GM18870 (cell line): ENCODE results near the gene SLC44A4.
"Not testable (repeated sequence)": the region's sequence is repeated elsewhere in the genome, so short reads cannot be mapped to it uniquely, and the experiment has no call there.

Experiments used
- ATAC-seq: cut with Tn5 transposase; IDR thresholded peaks from one replicate; pipeline ENCODE4 v1.9.1; 2021; ENCODE audit warnings: moderate library complexity; ENCODE audit not compliant: unreplicated experiment

SLC44A4 gene

GRCh38 chr6:31860349-31860748 lies 18.4 kb downstream of the SLC44A4 start:
- no peak for ATAC-seq

GRCh38 chr6:31859923-31860322 lies 18.9 kb downstream of the SLC44A4 start:
- no peak for ATAC-seq

DNA sequence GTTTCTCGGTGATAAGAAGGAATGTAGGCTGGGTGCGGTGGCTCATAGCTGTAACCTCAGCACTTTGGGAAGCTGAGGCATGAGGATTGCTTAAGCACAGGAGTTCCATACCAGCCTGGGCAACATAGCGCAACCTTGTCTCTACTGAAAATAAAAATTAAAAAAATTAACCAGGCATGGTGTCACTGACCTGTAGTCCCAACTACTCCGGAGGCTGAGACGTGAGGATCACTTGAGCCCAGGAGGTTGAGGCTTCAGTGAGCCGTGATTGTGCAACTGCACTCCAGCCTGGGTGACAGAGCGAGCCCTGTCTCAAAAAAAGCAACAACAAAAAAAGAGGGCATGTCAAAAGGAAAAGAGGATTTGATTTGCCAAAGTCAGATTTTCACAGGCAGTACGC lies 20.1 kb downstream of the SLC44A4 start:
- no peak for ATAC-seq

DNA sequence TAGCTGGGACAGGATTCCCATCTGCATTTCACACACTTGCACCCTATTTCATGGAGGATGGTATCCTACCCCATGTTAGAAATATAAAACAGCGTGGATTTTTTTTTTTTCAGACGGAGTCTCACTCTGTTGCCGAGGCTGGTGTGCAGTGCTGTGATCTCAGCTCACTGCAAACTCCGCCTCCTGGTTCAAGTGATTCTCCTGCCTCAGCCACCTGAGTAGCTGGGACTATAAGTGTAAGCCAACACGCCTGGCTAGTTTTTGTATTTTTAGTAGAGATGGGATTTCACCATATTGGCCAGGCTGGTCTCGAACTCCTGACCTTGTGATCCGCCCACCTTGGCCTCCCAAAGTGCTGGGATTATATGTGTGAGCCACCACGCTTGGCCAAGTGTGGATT lies 21.0 kb downstream of the SLC44A4 start:
- ATAC-seq, result not testable (repeated sequence)

DNA sequence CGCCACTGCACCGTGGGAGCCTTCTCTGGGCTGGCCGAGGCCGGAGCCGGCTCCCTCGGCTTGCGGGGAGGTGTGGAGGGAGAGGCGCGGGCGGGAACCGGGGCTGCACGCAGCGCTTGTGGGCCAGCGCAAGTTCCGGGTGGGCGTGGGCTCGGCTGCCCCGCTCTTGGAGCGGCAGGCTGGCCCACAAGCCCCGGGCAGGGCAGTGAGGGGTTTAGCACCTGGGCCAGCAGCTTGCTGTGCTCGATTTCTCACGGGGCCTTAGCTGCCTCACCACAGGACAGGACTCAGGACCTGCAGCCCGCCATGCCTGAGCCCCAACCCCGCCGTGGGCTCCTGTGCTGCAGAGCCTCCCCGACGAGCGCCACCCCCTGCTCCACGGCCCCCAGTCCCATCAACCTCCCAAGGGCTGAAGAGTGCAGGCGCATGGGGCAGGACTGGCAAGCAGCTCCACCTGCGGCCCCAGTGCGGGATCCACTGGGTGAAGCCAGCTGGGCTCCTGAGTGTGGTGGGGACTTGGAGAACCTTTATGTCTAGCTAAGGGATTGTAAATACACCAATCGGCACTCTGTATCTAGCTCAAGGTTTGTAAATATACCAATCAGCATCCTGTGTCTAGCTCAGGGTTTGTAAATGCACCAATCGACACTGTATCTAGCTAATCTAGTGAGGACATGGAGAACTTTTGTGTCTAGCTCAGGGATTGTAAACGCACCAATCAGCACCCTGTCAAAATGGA lies 26.6 kb downstream of the SLC44A4 start:
- ATAC-seq, result not testable (repeated sequence)

DNA sequence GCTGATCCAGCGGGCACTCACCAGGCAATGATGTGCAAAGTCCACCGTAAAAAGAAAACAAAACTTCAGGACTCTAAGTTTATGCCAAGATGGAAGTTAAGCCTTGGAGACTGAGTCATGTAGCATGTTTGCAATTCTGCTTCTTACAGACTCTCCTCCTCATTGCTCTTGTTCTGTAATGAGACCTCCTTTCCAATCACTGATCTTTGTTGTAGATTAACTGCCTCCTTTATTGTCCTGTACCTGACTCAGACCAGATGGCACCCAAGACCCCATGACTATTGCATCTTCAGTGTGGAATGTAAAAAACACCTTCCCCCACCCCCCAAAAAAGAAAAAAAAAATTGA lies 27.3 kb downstream of the SLC44A4 start:
- no peak for ATAC-seq

GRCh38 chr6:31850765-31851484 lies 27.9 kb downstream of the SLC44A4 start:
- no peak for ATAC-seq

DNA sequence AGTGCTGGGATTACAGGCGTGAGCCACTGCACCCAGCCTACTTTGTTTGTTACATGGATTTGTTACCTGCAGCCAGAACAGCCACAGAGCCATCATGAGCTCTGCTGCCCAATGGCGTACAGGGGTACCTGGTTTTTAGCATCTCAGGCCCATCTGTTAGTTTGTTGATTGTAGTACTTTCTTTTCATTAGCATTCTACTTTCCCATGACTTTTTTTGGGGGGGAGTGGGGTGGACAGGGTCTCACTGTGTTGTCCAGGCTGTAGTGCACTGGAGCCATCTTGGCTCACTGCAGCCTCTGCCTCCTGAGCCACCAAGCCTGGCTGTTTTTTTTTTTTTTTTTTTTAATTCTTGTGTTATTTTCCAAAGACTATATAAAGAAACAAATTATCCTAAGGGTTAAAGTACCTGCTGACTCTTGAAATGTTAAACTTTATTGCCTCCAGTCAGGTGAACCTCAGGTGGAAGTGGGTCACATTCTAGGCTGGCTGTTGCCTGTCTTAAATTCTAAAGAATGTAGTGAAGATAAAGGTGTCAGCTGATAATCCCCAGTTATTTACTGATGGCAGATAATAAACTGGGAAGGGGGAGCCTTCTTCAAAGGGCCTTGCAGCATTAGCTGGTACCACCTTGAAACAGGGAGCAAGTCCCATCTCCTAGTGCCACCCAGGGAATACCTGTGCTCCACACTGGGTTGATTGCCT lies 31.4 kb downstream of the SLC44A4 start:
- ATAC-seq, result no peak

DNA sequence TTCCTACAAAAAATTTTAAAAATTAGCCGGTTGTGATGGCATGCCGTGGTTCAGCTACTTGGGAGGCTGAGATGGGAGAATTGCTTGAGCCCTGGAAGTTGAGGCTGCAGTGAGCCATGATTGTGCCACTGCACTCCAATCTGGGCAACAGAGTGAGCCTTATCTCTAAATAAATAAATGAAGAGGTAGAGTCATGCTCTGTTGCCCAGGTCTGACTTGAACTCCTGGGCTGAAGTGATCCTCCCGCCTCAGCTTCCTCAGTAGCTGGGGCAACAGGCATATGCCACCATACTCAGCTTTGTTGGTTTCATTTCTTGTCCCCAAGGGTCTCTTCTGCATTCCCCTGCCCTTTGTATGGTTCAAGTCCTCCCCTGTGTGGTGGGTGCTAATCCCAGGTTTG lies 34.3 kb downstream of the SLC44A4 start:
- no peak for ATAC-seq

- ATAC-seq, result no peak
Measured at GRCh38 chr6:31842053-31842452, 36.7 kb downstream of the SLC44A4 start.

GRCh38 chr6:31839779-31840126 lies 39.0 kb downstream of the SLC44A4 start:
- ATAC-seq, result not testable (repeated sequence)

DNA sequence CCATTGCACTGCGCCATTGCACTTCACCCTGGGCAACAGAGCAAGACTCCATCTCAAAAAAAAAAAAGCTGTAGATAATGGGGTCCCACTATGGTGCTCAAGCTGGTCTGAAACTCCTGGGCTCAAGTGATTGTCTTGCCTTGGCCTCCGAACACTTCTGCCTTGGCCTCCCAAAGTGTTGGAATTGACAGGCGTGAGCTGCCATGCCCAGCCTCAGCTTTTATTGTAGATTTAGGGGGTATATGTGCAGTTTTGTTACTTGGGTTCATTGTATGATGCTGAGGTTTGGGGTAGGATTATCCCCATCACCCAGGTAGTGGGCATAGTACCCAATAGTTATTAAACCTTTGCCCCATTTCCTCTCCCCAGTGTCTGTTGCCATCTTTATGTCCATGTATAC lies 39.8 kb downstream of the SLC44A4 start:
- ATAC-seq, result no peak

GRCh38 chr6:31838114-31838553 lies 40.7 kb downstream of the SLC44A4 start:
- ATAC-seq, result not testable (repeated sequence)

DNA sequence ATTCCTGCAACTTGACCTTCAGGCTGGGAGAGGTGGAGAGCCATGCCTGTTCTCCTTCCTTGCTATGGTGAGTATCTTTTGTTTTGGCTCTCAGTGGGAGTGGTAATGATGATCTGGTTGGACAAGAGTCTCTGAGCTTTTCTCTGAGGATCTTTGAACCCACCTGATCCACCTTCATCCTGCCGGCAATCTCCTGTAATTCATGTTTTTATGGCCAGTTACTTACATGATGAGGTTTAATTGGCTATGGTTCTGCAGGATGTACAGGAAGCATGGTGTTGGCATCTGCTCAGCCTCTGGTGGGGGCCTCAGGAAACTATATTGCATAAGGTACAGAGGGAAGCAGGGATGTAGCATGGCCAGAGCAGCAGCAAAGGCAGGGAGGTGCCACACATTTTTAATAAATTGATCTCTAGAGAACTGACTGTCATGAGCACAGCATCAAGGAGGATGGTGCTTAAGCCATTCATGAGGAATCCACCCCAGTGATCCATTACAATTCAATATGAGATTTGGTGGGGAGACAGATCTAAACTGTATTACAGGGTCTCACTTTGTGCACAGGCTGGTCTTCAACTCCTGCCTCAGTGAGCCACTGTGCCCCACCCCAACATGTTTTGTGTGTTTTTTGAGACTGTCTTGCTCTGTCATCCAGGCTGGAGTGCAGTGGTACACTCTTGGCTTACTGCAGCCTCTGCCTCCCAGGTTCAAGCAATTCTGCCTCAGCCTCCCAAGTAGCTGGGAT lies 41.3 kb downstream of the SLC44A4 start:
- no peak for ATAC-seq

GRCh38 chr6:31836474-31837368 lies 42.1 kb downstream of the SLC44A4 start:
- no peak for ATAC-seq

DNA sequence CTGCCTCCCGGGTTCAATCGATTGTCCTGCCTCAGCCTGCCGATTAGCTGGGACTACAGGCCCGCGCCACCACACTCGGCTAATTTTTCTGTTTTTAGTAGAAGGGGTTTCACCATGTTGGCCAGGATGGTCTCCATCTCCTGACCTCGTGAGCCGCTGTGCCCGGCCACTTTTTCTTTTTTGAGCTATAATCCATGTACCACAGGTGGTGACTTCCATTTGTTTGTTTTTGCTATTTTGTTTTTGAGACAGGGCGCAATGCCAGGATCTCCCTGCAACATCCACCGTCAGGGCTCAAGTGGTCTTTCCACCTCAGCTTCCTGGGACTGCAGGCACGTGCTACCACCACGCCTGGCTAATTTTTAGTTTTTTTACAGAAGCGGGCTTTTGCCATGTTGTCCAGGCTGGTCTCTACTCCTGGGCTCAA lies 42.7 kb downstream of the SLC44A4 start:
- ATAC-seq, result no peak

DNA sequence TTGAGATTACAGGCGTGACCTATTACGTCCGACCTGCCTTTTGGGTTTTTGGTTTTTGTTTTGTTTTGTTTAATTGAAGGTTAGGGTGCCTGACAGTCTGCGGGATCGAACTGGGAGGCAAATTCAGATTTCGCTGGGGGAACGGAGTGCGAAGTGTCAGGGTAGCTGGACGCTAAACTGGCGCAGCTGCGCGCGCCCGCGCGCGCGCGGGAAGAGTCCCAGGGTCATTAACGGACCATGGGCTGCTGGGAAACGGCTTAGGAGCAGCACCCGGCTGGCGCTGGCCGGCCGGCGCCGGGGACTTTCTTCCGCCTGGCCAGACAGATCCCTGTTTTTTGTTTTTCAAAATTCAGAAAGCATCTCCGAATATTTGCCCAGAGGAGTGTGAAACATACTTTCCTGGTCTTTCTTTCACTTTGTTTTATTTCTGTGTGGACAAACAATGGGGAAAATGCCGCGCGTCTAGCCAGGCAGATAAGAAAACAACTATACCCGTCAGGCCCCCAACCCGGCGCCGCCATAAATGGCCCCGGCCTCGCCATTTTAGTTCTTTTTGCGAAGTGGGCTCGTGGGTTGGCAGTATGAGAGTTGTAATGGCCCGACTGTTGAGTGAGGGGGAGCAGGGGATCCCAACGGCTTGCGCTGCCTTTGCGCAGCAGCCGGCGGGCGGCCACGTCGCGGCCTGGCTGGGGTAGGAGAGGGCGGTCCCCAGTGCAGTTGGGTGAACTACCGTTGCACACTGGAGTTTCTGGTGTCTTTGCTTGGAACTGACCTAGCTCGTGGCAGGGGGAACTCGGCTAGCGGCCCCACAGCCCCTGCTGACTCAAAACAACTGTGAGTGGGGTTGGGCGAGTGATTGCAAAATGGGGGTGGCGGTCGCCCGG lies 44.2 kb downstream of the SLC44A4 start:
- no peak for ATAC-seq

GRCh38 chr6:31831350-31832215 lies 47.2 kb downstream of the SLC44A4 start:
- ATAC-seq, result no peak
